WTC11 (cell line): ENCODE results near the gene LY6G5C. TPM values are rescaled to one million over a fixed set of nuclear protein-coding genes. Genes with fewer than 3 reads are reported as not detected.

Experiments used
- ATAC-seq: fragments of 200-7000 bp; cut with Tn5 transposase; 2 replicates; pipeline ENCODE4 v1.10.0; 2021; ENCODE audit warnings: mild to moderate bottlenecking, moderate library complexity
- CTCF ChIA-PET: fragments of 300-600 bp; sonication (Branson Sonifier 250); formaldehyde crosslinking; loops from one replicate; lab custom pipeline; 2021; ENCODE audit warnings: antibody characterized with exemption; lab: Charles Lee
- POLR2A ChIA-PET: fragments of 350-600 bp; sonication (Branson Sonifier 250); formaldehyde crosslinking; loops from one replicate; lab custom pipeline; 2021; ENCODE audit warnings: antibody characterized with exemption; lab: Charles Lee
- DNase-seq: peaks from one replicate; pipeline ENCODE4 v3.0.0; 2021; ENCODE audit warnings: low spot score
- H3K27ac Mint-ChIP-seq: 2 replicates; pipeline ENCODE4 v1.8.0; 2021; ENCODE audit warnings: mixed read lengths
- H3K27me3 Mint-ChIP-seq: 2 replicates; pipeline ENCODE4 v1.8.0; 2021; ENCODE audit warnings: low read depth, mild to moderate bottlenecking, moderate library complexity, mixed read lengths
- H3K36me3 Mint-ChIP-seq: 2 replicates; pipeline ENCODE4 v1.8.0; 2021; ENCODE audit warnings: mixed read lengths
- H3K4me1 Mint-ChIP-seq: 2 replicates; pipeline ENCODE4 v1.8.0; 2022; ENCODE audit warnings: mixed read lengths
- H3K4me3 Mint-ChIP-seq: 2 replicates; pipeline ENCODE4 v1.8.0; 2021; ENCODE audit warnings: mild to moderate bottlenecking, moderate library complexity, mixed read lengths
- H3K9me3 Mint-ChIP-seq: 2 replicates; pipeline ENCODE4 v1.8.0; 2021; ENCODE audit warnings: mixed read lengths
- ESRRA ChIP-seq: sonication (generic); formaldehyde crosslinking; IDR thresholded peaks from 2 replicates; pipeline ENCODE4 v1.8.1; 2022; ENCODE audit warnings: mild to moderate bottlenecking, missing genetic modification reagents, borderline replicate concordance
- FOXK1 ChIP-seq: sonication (generic); formaldehyde crosslinking; IDR thresholded peaks from 2 replicates; pipeline ENCODE4 v1.8.0; 2022; ENCODE audit warnings: mild to moderate bottlenecking, moderate library complexity, missing genetic modification reagents
- GRHL2 ChIP-seq: fragments of 250-450 bp; sonication (Bioruptor Pico); IDR thresholded peaks from 2 replicates; pipeline ENCODE4 v1.8.0; 2022; ENCODE audit warnings: mild to moderate bottlenecking, moderate library complexity; ENCODE audit not compliant: insufficient replicate concordance, severe bottlenecking
- HMGA2 ChIP-seq: fragments of 250-450 bp; sonication (Bioruptor Pico); IDR thresholded peaks from 2 replicates; pipeline ENCODE4 v1.4.0; 2021; ENCODE audit warnings: mild to moderate bottlenecking, moderate library complexity
- JAZF1 ChIP-seq: fragments of 250-450 bp; sonication (Bioruptor Pico); IDR thresholded peaks from 2 replicates; pipeline ENCODE4 v1.9.0; 2021; ENCODE audit warnings: moderate library complexity, mild to moderate bottlenecking, inconsistent platforms
- KAT7 ChIP-seq: sonication (generic); formaldehyde crosslinking; IDR thresholded peaks from 2 replicates; pipeline ENCODE4 v1.8.1; 2023; ENCODE audit warnings: missing genetic modification reagents, mild to moderate bottlenecking, borderline replicate concordance
- NFATC4 ChIP-seq: fragments of 250-450 bp; sonication (Bioruptor Pico); IDR thresholded peaks from 2 replicates; pipeline ENCODE4 v1.9.0; 2021; ENCODE audit warnings: mild to moderate bottlenecking
- NR2C2 ChIP-seq: sonication (generic); formaldehyde crosslinking; IDR thresholded peaks from 2 replicates; pipeline ENCODE4 v1.8.0; 2022; ENCODE audit warnings: mild to moderate bottlenecking, missing genetic modification reagents
- OVOL2 ChIP-seq: fragments of 250-450 bp; sonication (Bioruptor Pico); IDR thresholded peaks from 2 replicates; pipeline ENCODE4 v1.9.0; 2021; ENCODE audit warnings: mild to moderate bottlenecking, borderline replicate concordance
- SOX15 ChIP-seq: fragments of 250-450 bp; sonication (Bioruptor Pico); IDR thresholded peaks from 2 replicates; pipeline ENCODE4 v1.9.0; 2021; ENCODE audit warnings: mild to moderate bottlenecking
- SP1 ChIP-seq: sonication (generic); formaldehyde crosslinking; conservative IDR thresholded peaks from 2 replicates; pipeline ENCODE4 v1.8.1; 2022; ENCODE audit warnings: missing genetic modification reagents
- ZNF121 ChIP-seq: sonication (generic); formaldehyde crosslinking; IDR thresholded peaks from 2 replicates; pipeline ENCODE4 v1.8.0; 2023; ENCODE audit warnings: missing genetic modification reagents
- ZNF138 ChIP-seq: sonication (generic); formaldehyde crosslinking; conservative IDR thresholded peaks from 2 replicates; pipeline ENCODE4 v1.8.1; 2022; ENCODE audit warnings: mild to moderate bottlenecking, moderate library complexity, missing genetic modification reagents
- ZNF423 ChIP-seq: fragments of 250-450 bp; sonication (Bioruptor Pico); IDR thresholded peaks from 2 replicates; pipeline ENCODE4 v2.1.2; 2022; ENCODE audit warnings: mild to moderate bottlenecking, moderate library complexity
- total RNA-seq: library from RNA; stranded (reverse); gene quantifications from 3 replicates; pipeline ENCODE4 v1.2.3, GENCODE V29; 2021
- TF ChIP-seq, protein P1 (sequence below): sonication (generic); formaldehyde crosslinking; IDR thresholded peaks from 2 replicates; pipeline ENCODE4 v1.8.1; 2022; ENCODE audit warnings: low read depth, missing genetic modification reagents, borderline replicate concordance
- TF ChIP-seq, protein P2 (sequence below): sonication (generic); formaldehyde crosslinking; IDR thresholded peaks from 2 replicates; pipeline ENCODE4 v1.8.1; 2023; ENCODE audit warnings: mild to moderate bottlenecking, missing genetic modification reagents, moderate library complexity
- TF ChIP-seq, protein P3 (sequence below): sonication (generic); formaldehyde crosslinking; IDR thresholded peaks from 2 replicates; pipeline ENCODE4 v1.8.0; 2022; ENCODE audit warnings: missing genetic modification reagents
- TF ChIP-seq, protein P4 (sequence below): fragments of 250-450 bp; sonication (Bioruptor Pico); IDR thresholded peaks from 2 replicates; pipeline ENCODE4 v2.1.2; 2022; ENCODE audit warnings: mild to moderate bottlenecking, moderate library complexity
- TF ChIP-seq, protein P5 (sequence below): sonication (generic); formaldehyde crosslinking; IDR thresholded peaks from 2 replicates; pipeline ENCODE4 v1.8.0; 2022; ENCODE audit warnings: mild to moderate bottlenecking, missing genetic modification reagents
- TF ChIP-seq, protein P6 (sequence below): sonication (generic); formaldehyde crosslinking; IDR thresholded peaks from 2 replicates; pipeline ENCODE4 v1.8.1; 2022; ENCODE audit warnings: mild to moderate bottlenecking, missing genetic modification reagents, moderate library complexity, borderline replicate concordance
- TF ChIP-seq, protein P7 (sequence below): sonication (generic); formaldehyde crosslinking; IDR thresholded peaks from 2 replicates; pipeline ENCODE4 v1.8.1; 2022; ENCODE audit warnings: mild to moderate bottlenecking, moderate library complexity, missing genetic modification reagents

LY6G5C gene
- total RNA-seq, 1 experiment from 2014 or later: 1.0 TPM

DNA sequence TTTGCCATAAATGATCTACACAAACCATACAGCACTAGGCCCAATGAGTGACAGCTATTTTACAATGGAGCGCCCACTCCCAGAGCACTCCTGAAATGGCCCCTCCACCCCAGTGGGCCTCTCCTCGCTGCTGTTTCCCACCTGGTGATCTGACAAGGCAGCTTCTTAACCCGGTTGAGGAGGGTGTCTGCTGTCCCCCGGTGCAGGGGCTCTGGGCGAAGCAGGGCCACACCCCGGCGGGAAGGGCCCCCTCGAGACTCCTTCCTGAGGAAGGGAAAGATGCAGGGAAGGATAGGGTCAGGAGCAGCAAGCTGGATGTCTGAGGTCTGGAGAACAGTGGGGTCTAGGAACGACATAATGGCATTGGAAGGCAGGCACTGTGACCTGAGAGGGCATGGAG, 12.0 kb upstream of the LY6G5C start:
- no peaks in the 10 kb centered on the region for H3K9me3 Mint-ChIP-seq
- peaks cover 21% of the 10 kb centered on the region for H3K36me3 Mint-ChIP-seq
- DNase-seq (no peak), ATAC-seq (no peak)
- CTCF ChIA-PET: no interaction called here
- no peaks in the 10 kb centered on the region for H3K27me3 Mint-ChIP-seq
- H3K27ac Mint-ChIP-seq: no peak overlapping the region
- no peak overlapping the region for H3K4me3 Mint-ChIP-seq
- no peak for TF ChIP-seq ZNF121 (CRISPR knock-in tag)
- TF ChIP-seq GRHL2: no peak
- no peak for TF ChIP-seq ZNF423 (CRISPR knock-in tag)
- TF ChIP-seq KAT7: no peak
- no peak for TF ChIP-seq ZNF138 (CRISPR knock-in tag)
- no peak for TF ChIP-seq NR2C2 (CRISPR knock-in tag)
- TF ChIP-seq JAZF1 (CRISPR knock-in tag): no peak
- TF ChIP-seq, protein P1, sequence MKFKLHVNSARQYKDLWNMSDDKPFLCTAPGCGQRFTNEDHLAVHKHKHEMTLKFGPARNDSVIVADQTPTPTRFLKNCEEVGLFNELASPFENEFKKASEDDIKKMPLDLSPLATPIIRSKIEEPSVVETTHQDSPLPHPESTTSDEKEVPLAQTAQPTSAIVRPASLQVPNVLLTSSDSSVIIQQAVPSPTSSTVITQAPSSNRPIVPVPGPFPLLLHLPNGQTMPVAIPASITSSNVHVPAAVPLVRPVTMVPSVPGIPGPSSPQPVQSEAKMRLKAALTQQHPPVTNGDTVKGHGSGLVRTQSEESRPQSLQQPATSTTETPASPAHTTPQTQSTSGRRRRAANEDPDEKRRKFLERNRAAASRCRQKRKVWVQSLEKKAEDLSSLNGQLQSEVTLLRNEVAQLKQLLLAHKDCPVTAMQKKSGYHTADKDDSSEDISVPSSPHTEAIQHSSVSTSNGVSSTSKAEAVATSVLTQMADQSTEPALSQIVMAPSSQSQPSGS: no peak
- no peak for TF ChIP-seq HMGA2 (CRISPR knock-in tag)
- no peak for TF ChIP-seq NFATC4 (CRISPR knock-in tag)
- TF ChIP-seq, protein P2, sequence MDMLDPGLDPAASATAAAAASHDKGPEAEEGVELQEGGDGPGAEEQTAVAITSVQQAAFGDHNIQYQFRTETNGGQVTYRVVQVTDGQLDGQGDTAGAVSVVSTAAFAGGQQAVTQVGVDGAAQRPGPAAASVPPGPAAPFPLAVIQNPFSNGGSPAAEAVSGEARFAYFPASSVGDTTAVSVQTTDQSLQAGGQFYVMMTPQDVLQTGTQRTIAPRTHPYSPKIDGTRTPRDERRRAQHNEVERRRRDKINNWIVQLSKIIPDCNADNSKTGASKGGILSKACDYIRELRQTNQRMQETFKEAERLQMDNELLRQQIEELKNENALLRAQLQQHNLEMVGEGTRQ (CRISPR knock-in tag): no peak
- TF ChIP-seq, all 79 proteins: peak for 0
- H3K4me1 Mint-ChIP-seq: no peaks in the 10 kb centered on the region
- POLR2A ChIA-PET: interaction anchor here (0.5 kb wide), 1 partner anchor 112 kb away, joined by 3 read pairs; no protein-coding TSS in a partner anchor

DNA sequence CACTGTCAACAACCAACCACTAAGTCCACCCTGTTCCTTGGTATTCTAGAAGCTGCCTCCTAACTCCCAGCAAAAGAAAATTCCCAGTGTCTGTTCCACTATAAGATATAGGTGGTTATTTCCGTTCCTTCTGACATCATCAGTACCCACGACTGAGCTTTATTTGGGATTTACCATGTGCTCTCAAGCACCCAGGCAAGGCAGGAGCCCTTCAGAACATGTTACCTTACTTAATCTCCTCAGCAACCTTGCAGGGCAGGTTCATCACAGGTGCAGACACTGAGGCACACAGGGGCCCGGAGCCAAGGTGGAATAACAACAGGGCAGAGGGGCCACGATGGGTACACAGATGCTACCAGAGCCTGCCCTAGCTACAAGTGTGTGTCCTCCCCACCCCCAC, 11.5 kb upstream of the LY6G5C start:
- H3K36me3 Mint-ChIP-seq: peaks cover 23% of the 10 kb centered on the region
- H3K27ac Mint-ChIP-seq: no peak overlapping the region
- CTCF ChIA-PET: no interaction called here
- POLR2A ChIA-PET: interaction anchor here (0.5 kb wide), 1 partner anchor 112 kb away, joined by 3 read pairs; no protein-coding TSS in a partner anchor
- H3K4me1 Mint-ChIP-seq: no peaks in the 10 kb centered on the region
- ATAC-seq (no peak), DNase-seq (no peak)
- no peaks in the 10 kb centered on the region for H3K27me3 Mint-ChIP-seq
- no peak overlapping the region for H3K4me3 Mint-ChIP-seq
- TF ChIP-seq, protein P3, sequence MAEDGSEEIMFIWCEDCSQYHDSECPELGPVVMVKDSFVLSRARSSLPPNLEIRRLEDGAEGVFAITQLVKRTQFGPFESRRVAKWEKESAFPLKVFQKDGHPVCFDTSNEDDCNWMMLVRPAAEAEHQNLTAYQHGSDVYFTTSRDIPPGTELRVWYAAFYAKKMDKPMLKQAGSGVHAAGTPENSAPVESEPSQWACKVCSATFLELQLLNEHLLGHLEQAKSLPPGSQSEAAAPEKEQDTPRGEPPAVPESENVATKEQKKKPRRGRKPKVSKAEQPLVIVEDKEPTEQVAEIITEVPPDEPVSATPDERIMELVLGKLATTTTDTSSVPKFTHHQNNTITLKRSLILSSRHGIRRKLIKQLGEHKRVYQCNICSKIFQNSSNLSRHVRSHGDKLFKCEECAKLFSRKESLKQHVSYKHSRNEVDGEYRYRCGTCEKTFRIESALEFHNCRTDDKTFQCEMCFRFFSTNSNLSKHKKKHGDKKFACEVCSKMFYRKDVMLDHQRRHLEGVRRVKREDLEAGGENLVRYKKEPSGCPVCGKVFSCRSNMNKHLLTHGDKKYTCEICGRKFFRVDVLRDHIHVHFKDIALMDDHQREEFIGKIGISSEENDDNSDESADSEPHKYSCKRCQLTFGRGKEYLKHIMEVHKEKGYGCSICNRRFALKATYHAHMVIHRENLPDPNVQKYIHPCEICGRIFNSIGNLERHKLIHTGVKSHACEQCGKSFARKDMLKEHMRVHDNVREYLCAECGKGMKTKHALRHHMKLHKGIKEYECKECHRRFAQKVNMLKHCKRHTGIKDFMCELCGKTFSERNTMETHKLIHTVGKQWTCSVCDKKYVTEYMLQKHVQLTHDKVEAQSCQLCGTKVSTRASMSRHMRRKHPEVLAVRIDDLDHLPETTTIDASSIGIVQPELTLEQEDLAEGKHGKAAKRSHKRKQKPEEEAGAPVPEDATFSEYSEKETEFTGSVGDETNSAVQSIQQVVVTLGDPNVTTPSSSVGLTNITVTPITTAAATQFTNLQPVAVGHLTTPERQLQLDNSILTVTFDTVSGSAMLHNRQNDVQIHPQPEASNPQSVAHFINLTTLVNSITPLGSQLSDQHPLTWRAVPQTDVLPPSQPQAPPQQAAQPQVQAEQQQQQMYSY (CRISPR knock-in tag): no peak
- TF ChIP-seq ESRRA (CRISPR knock-in tag) (no peak), SP1 (CRISPR knock-in tag) (no peak), KAT7 (no peak), FOXK1 (no peak), SOX15 (no peak), OVOL2 (CRISPR knock-in tag) (no peak)
- TF ChIP-seq, protein P4, sequence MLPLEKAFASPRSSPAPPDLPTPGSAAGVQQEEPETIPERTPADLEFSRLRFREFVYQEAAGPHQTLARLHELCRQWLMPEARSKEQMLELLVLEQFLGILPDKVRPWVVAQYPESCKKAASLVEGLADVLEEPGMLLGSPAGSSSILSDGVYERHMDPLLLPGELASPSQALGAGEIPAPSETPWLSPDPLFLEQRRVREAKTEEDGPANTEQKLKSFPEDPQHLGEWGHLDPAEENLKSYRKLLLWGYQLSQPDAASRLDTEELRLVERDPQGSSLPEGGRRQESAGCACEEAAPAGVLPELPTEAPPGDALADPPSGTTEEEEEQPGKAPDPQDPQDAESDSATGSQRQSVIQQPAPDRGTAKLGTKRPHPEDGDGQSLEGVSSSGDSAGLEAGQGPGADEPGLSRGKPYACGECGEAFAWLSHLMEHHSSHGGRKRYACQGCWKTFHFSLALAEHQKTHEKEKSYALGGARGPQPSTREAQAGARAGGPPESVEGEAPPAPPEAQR (CRISPR knock-in tag): no peak
- TF ChIP-seq, protein P5, sequence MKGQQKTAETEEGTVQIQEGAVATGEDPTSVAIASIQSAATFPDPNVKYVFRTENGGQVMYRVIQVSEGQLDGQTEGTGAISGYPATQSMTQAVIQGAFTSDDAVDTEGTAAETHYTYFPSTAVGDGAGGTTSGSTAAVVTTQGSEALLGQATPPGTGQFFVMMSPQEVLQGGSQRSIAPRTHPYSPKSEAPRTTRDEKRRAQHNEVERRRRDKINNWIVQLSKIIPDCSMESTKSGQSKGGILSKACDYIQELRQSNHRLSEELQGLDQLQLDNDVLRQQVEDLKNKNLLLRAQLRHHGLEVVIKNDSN (CRISPR knock-in tag): no peak
- TF ChIP-seq, protein P6, sequence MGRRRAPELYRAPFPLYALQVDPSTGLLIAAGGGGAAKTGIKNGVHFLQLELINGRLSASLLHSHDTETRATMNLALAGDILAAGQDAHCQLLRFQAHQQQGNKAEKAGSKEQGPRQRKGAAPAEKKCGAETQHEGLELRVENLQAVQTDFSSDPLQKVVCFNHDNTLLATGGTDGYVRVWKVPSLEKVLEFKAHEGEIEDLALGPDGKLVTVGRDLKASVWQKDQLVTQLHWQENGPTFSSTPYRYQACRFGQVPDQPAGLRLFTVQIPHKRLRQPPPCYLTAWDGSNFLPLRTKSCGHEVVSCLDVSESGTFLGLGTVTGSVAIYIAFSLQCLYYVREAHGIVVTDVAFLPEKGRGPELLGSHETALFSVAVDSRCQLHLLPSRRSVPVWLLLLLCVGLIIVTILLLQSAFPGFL (CRISPR knock-in tag): no peak
- TF ChIP-seq, protein P7, sequence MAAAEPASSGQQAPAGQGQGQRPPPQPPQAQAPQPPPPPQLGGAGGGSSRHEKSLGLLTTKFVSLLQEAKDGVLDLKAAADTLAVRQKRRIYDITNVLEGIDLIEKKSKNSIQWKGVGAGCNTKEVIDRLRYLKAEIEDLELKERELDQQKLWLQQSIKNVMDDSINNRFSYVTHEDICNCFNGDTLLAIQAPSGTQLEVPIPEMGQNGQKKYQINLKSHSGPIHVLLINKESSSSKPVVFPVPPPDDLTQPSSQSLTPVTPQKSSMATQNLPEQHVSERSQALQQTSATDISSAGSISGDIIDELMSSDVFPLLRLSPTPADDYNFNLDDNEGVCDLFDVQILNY (CRISPR knock-in tag): no peak
- TF ChIP-seq, protein P2 (CRISPR knock-in tag): no peak
- no peaks in the 10 kb centered on the region for H3K9me3 Mint-ChIP-seq
